Stimulated activated CD4-positive, alpha-beta T cell treated with anti-CD3 and anti-CD28 coated beads, Interleukin-12 subunit alpha, Interleukin-12 subunit beta, amount 100 ng/mL, for 4 hours (primary cell): ENCODE measurements around the gene SDHA.

ENCODE experiments used
- DNase-seq: peaks from one replicate; pipeline ENCODE4 v3.0.0-alpha.2; 2020

The SDHA gene

GRCh38 chr5:217494-218456 is at the start of gene SDHA, which contains the start of gene CCDC127:
TSS of gene SDHA (plus strand) at chr5:218320. CDS start at chr5:218356, 36 bp downstream.
TSS of gene CCDC127 (minus strand) at chr5:218153. CDS start at chr5:216849, 1,304 bp downstream.
- DNase-seq: peak; percentile 99

GRCh38 chr5:169071-169727 is 48.9 kb upstream of the SDHA start:
- DNase-seq: no peak

GRCh38 chr5:169728-170094 is 48.4 kb upstream of the SDHA start:
- no peak for DNase-seq

- DNase-seq: no peak
These were observed 46.9 kb upstream of the SDHA start for GRCh38 chr5:170971-171800.

GRCh38 chr5:171801-172331 is 46.3 kb upstream of the SDHA start:
- DNase-seq: no peak

GRCh38 chr5:172421-172820 is 45.7 kb upstream of the SDHA start:
- no peak for DNase-seq

GRCh38 chr5:172841-173251 is 45.3 kb upstream of the SDHA start:
- DNase-seq: no peak

- no peak for DNase-seq
These were observed 44.5 kb upstream of the SDHA start for GRCh38 chr5:173392-174290.

- no peak for DNase-seq
These were observed 43.9 kb upstream of the SDHA start for GRCh38 chr5:174291-174600.

GRCh38 chr5:174876-175465 is 43.1 kb upstream of the SDHA start:
- DNase-seq: no peak

GRCh38 chr5:176296-176823 is 41.8 kb upstream of the SDHA start:
- no peak for DNase-seq

GRCh38 chr5:178110-178509 is 40.0 kb upstream of the SDHA start:
- no peak for DNase-seq

GRCh38 chr5:179401-179800 is 38.7 kb upstream of the SDHA start:
- DNase-seq: no peak

GRCh38 chr5:180286-180918 is 37.7 kb upstream of the SDHA start:
- no peak for DNase-seq

- DNase-seq: no peak
These were observed 37.0 kb upstream of the SDHA start for GRCh38 chr5:181160-181559.

- DNase-seq: no peak
These were observed 36.6 kb upstream of the SDHA start for GRCh38 chr5:181566-181965.

GRCh38 chr5:182126-182525 is 36.0 kb upstream of the SDHA start:
- DNase-seq: no peak

- no peak for DNase-seq
These were observed 33.6 kb upstream of the SDHA start for GRCh38 chr5:184471-184870.

GRCh38 chr5:185095-186070 is 32.7 kb upstream of the SDHA start:
- DNase-seq: no peak
